HUES6 (cell line): ENCODE measurements around the gene GRXCR1.

Source experiments
- H3K27ac ChIP-seq: 2 replicates; pipeline ENCODE4 v1.7.0; 2013; ENCODE audit warnings: low read depth, mild to moderate bottlenecking, low read length, inconsistent platforms
- H3K27me3 ChIP-seq: 2 replicates; pipeline ENCODE4 v1.6.1; 2013; ENCODE audit warnings: low read length; ENCODE audit not compliant: control insufficient read depth, insufficient read depth
- H3K36me3 ChIP-seq: 2 replicates; pipeline ENCODE4 v1.6.1; 2013; ENCODE audit warnings: low read length; ENCODE audit not compliant: control insufficient read depth, insufficient read depth
- H3K4me1 ChIP-seq: 2 replicates; pipeline ENCODE4 v1.6.1; 2013; ENCODE audit warnings: low read length; ENCODE audit not compliant: control insufficient read depth, insufficient read depth
- H3K4me3 ChIP-seq: 2 replicates; pipeline ENCODE4 v1.5.1; 2013; ENCODE audit warnings: low read depth, low read length
- H3K9ac ChIP-seq: one replicate; pipeline ENCODE4 v1.6.1; 2013; ENCODE audit warnings: mild to moderate bottlenecking, low read length
- H3K9me3 ChIP-seq: 2 replicates; pipeline ENCODE4 v1.6.1; 2013; ENCODE audit warnings: low read depth, low read length; ENCODE audit not compliant: control insufficient read depth, insufficient read depth

The GRXCR1 gene

DNA sequence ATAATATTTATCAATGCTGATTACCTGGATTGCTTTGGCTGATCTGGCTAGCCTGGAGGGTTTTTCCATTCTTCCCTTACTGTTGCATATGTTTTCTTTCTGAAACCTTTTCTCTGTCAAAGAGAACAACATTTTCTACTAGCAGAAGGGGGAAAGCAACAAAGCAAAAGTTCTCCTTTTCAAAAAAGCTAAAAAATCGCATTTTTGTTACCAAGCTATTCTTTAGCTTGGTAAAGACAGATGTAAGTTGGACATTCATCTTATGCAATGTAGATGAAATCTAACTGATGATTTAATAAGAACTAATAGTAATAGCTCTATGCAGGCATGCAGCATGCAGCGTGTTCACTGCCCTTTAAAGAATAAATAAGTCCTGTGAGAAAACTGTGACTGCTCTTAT lies at the start of gene GRXCR1:
TSS of gene GRXCR1 (plus strand) at position 301 of the 400 bp plus-strand sequence. CDS start 554 bp downstream, outside the sequence.
- Histone ChIP-seq H3K27ac (no peak within 1 kb of the TSS), H3K9me3 (no peaks in the 10 kb centered on the region), H3K4me3 (no peak within 1 kb of the TSS), H3K9ac (no peak within 1 kb of the TSS), H3K36me3 (no peaks in the 10 kb centered on the region), H3K27me3 (0 out of 2 replicates have a peak, but pooled peaks cover 5% of the 10 kb centered on the region), H3K4me1 (no peaks in the 10 kb centered on the region)

DNA sequence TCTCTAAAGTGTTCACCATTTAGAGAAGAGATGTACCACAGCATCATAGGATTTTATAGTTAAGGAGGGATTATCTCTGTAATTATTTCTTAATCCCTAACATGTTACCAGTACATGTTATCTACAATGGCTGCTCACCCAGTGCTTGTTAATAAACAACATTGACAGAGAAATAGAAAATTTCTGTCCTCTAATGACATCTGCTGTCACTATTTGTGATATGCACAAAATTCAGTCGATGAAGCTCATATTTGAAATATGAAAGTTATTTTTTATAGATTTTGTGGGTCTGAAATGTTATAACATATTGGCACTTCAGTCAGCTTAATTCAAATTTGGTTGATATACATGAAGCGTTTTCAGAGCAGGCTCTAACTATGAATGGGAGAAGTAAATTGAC lies 48.8 kb upstream of the GRXCR1 start:
- Histone ChIP-seq H3K27ac (no peak overlapping the region), H3K9ac (no peak overlapping the region), H3K4me3 (no peak overlapping the region), H3K9me3 (no peaks in the 10 kb centered on the region), H3K4me1 (no peaks in the 10 kb centered on the region), H3K36me3 (no peaks in the 10 kb centered on the region), H3K27me3 (no peaks in the 10 kb centered on the region)

DNA sequence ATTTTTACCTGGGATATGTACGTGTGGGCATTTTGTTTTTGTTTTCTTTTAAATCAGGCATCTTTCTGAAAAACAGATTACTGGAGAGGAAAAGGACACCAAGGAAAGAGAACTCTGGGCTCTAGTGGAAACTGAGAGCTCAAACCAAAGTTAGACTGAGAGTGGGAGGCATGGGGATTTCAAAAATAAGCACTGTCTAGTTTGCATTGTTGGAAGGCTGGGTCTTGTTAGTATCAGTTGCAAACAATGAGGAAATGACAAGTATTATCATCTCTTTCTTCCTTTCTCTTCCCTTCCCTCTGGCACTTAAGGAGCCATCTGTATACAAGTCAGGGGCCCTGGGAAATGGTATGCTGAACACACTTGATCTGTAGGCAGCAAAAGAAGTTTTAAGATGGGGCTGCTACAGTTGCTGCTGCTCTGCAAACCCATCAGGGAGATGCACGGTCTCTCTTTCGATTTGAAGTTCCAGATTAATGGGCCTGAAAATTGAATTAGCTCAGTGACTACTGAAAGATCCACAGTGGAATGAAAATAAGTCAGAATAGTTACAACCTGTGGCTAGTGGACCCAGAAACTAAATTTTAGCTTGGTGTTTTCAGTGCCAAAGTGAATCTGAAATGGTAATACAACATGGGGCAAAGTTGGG lies 48.0 kb upstream of the GRXCR1 start:
- Histone ChIP-seq H3K9ac (no peak overlapping the region), H3K36me3 (no peaks in the 10 kb centered on the region), H3K27me3 (no peaks in the 10 kb centered on the region), H3K9me3 (no peaks in the 10 kb centered on the region), H3K4me3 (no peak overlapping the region), H3K4me1 (no peaks in the 10 kb centered on the region), H3K27ac (no peak overlapping the region)

DNA sequence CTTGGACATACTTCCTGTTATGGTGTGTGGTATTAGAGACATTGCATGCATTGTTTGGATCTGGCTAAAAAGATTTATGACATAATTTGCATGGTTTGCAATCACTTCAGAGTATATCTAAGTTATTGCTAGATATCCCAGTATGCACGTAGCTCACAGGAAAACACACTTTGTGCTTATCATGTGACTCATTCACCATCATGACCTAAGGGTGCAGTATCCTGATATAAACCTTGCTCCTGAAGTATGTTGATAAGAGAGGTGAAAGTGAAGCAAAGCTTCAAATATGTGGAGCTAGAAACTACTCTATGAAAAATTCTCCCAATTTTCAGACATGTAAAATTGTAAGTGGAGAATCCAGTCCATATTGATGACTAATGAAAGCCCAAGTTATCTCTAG lies 46.9 kb upstream of the GRXCR1 start:
- H3K4me1 ChIP-seq = no peaks in the 10 kb centered on the region
- H3K27me3 ChIP-seq = no peaks in the 10 kb centered on the region
- no peak overlapping the region for H3K9ac ChIP-seq
- H3K36me3 ChIP-seq = no peaks in the 10 kb centered on the region
- no peak overlapping the region for H3K27ac ChIP-seq
- H3K9me3 ChIP-seq = peaks cover 4% of the 10 kb centered on the region; the same call in 1 of the 2 replicates
- no peak overlapping the region for H3K4me3 ChIP-seq

DNA sequence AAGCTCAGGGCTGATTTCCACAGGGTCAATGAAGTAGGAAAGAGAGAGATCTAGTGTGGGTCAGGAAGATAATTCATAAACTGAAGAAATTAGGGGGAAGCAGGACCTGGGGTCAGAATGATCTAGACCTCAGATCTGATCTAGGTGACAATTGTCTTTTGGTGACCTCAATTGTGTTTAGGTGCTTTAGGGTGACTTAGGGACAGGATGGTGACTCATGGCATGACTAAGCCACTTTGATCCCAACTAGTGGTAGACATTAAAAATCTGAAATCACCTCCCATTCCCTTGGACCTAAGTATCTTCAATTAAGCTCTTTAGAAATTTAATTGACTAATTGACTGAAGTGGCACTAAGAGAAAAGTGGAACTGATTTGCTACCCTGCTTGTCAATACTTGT lies 36.7 kb upstream of the GRXCR1 start:
- H3K9me3 ChIP-seq = no peaks in the 10 kb centered on the region
- H3K4me3 ChIP-seq = no peak overlapping the region
- H3K4me1 ChIP-seq = no peaks in the 10 kb centered on the region
- no peak overlapping the region for H3K27ac ChIP-seq
- H3K9ac ChIP-seq = no peak overlapping the region
- no peaks in the 10 kb centered on the region for H3K27me3 ChIP-seq
- H3K36me3 ChIP-seq = no peaks in the 10 kb centered on the region

DNA sequence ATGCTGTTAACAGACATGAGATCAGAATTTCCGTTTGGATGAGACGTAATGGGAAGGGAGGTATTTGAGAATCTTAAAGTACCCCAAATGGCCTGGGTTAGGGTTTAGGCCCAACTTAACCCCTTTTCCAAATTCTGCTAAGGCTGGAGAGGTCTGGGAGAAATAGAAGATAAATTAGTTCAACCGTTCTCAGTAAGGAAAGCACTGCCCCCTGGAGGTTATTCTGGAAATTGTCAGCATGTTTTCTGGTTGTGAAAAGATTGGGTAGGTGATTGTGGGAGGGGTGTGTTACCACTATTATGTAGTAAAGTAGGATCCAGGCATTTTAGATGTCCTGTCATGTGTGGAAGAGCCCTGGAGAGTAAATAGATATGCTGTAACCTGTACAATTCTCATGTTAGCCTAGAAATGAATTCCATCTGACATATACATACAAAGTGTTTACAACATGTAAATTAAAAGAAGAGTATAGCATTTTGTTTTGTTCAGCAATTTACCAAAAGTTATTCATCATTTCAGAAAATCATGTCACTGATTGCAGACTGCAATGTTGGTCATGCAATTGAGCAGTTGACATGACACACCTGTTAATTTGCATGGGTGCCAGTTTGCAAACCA lies 26.8 kb upstream of the GRXCR1 start:
- Histone ChIP-seq H3K9me3 (no peaks in the 10 kb centered on the region), H3K27ac (no peak overlapping the region), H3K36me3 (no peaks in the 10 kb centered on the region), H3K4me1 (no peaks in the 10 kb centered on the region), H3K9ac (no peak overlapping the region), H3K27me3 (no peaks in the 10 kb centered on the region), H3K4me3 (no peak overlapping the region)

DNA sequence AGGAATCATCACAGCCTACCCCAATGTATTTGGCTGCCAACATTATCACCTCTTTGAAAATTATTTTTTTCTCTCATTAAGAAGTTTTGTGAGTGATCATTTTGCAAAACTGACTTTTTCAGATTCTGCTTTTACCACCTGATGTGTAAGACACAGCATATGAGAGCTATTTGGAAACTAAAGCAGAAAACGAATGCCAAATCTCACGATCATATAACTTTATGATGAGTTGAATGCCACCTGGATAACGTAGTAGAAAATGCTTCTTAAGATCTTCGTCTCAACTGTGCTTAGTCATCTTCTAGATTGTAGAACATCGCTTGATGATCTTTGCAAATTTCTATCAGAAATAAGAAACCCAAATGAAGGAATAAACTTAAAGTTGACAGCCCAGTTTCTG lies 21.3 kb upstream of the GRXCR1 start:
- H3K9me3 ChIP-seq = no peaks in the 10 kb centered on the region
- H3K27me3 ChIP-seq = no peaks in the 10 kb centered on the region
- no peak overlapping the region for H3K4me3 ChIP-seq
- H3K4me1 ChIP-seq = no peaks in the 10 kb centered on the region
- no peaks in the 10 kb centered on the region for H3K36me3 ChIP-seq
- H3K9ac ChIP-seq = no peak overlapping the region
- no peak overlapping the region for H3K27ac ChIP-seq

DNA sequence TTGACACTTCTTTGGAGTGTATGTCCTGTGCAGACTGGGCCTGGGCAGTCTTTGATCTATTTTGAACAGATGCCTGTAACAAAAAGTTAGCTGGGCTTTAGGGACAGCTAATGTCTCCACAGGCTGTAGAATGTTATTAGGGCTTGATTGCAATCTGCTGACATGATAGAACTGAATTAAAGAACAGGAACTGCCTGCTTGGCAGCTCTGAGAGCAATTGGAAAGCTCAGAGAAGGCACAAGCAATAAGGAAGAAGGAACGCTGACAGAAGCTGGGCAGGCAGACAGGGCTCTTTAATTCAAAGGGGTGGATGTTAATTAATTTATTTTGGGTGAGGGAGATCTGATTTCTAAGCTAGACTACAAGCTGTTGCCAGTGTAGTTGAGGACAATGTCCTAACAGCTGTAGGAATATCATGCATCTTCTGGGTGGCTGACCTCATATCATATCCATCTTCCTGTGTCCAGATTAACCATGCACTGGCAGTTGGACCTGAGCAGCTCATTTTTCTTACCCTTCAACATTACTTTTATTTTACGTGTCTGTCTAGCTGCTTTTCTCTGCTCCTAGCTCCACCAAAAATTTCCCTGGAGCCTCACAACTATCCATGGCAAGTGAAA lies 20.7 kb upstream of the GRXCR1 start:
- no peaks in the 10 kb centered on the region for H3K4me1 ChIP-seq
- H3K36me3 ChIP-seq = no peaks in the 10 kb centered on the region
- H3K27ac ChIP-seq = no peak overlapping the region
- H3K4me3 ChIP-seq = no peak overlapping the region
- no peak overlapping the region for H3K9ac ChIP-seq
- H3K9me3 ChIP-seq = no peaks in the 10 kb centered on the region
- H3K27me3 ChIP-seq = no peaks in the 10 kb centered on the region

DNA sequence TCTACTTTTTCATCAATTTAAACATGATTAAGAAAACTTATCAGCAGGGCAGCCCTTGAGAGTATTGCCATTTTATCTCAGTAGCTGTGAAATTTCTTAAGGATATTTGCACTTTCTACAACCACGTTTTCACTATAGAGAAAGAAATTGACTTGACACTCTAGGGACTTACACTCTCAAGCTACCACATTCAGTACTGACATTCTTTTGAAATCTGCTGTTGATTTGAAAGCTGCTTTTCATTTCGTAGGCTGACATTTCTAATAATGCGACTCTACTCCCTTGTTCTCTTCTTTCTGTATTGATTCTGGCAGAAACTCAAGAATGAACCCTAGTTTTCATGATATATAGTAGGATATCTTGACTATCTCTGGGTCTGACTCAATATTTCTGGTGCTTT lies 13.7 kb upstream of the GRXCR1 start:
- H3K9ac ChIP-seq = no peak overlapping the region
- no peaks in the 10 kb centered on the region for H3K9me3 ChIP-seq
- H3K4me1 ChIP-seq = no peaks in the 10 kb centered on the region
- H3K4me3 ChIP-seq = no peak overlapping the region
- no peaks in the 10 kb centered on the region for H3K36me3 ChIP-seq
- H3K27me3 ChIP-seq = no peaks in the 10 kb centered on the region
- H3K27ac ChIP-seq = no peak overlapping the region

DNA sequence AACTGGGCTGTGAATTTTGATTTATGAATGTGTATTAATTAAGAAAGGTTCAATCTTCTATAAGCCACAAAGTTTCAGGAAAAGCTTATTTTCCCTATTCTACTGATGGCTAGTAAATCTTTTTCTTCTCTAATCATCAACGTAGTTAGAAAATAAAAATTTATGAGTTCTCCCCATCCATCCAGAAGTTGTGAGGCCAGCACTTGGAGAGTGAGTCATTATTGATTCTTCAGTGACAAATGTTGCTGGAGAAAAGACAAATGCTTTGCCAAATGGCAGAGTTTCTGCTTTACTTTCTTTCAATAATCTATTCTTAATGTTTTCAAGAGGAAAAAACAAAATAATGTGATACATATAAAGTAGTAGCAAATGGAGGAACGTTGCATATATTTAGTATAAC lies 11.3 kb upstream of the GRXCR1 start:
- Histone ChIP-seq H3K4me3 (no peak overlapping the region), H3K4me1 (no peaks in the 10 kb centered on the region), H3K36me3 (no peaks in the 10 kb centered on the region), H3K27ac (no peak overlapping the region), H3K9ac (no peak overlapping the region), H3K27me3 (no peaks in the 10 kb centered on the region), H3K9me3 (no peaks in the 10 kb centered on the region)

DNA sequence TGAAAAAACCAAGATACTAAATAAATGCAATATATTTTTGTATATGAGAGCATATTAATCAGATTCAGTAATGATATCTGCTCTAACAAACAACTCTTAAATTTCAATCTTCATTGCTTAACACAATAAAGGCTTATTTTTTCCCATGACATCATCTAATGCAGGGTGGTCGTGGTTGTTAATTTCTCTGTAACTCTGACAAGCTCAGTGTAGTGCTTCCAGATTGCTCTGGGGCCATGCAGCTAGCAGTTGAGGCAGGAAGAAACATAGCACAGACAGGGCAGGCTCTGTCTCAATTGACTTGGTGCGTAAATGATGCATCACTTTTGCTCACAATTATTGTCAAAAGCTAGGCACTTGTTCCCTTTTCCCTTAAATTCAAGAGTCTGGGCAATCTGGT lies 869 bp upstream of the GRXCR1 start:
- Histone ChIP-seq H3K9me3 (no peaks in the 10 kb centered on the region), H3K4me1 (no peaks in the 10 kb centered on the region), H3K4me3 (no peak overlapping the region), H3K9ac (no peak overlapping the region), H3K36me3 (no peaks in the 10 kb centered on the region), H3K27ac (no peak overlapping the region), H3K27me3 (0 out of 2 replicates have a peak, but pooled peaks cover 5% of the 10 kb centered on the region)
